Lower lobe of right lung (tissue), 2 donors: ENCODE measurements around the gene SYT17. TPM values are rescaled to one million over a fixed set of nuclear protein-coding genes. Genes with fewer than 3 reads are reported as not detected.

Experiments
- ATAC-seq, 2 donors: fragments of 200-7000 bp; cut with Tn5 transposase; one replicate each; pipeline ENCODE4 v1.9.1; 2020 to 2022; ENCODE audit warnings: mild to moderate bottlenecking in 2 of 2, moderate library complexity in 2 of 2
- DNase-seq: peaks from one replicate; pipeline ENCODE4 v3.0.0-alpha.2; 2020
- H3K27ac ChIP-seq: fragments of 200-600 bp; one replicate; pipeline ENCODE4 v1.8.0; 2022
- H3K27me3 ChIP-seq: fragments of 200-600 bp; one replicate; pipeline ENCODE4 v1.8.0; 2022; ENCODE audit warnings: low read depth
- H3K36me3 ChIP-seq: fragments of 200-600 bp; one replicate; pipeline ENCODE4 v1.8.0; 2022; ENCODE audit warnings: mild to moderate bottlenecking
- H3K4me1 ChIP-seq: fragments of 200-600 bp; one replicate; pipeline ENCODE4 v1.8.0; 2022
- H3K4me3 ChIP-seq: fragments of 200-600 bp; one replicate; pipeline ENCODE4 v1.8.0; 2022; ENCODE audit warnings: mild to moderate bottlenecking
- H3K9me3 ChIP-seq: fragments of 200-600 bp; one replicate; pipeline ENCODE4 v1.8.0; 2022
- CTCF ChIP-seq: fragments of 200-600 bp; IDR thresholded peaks from one replicate; pipeline ENCODE4 v1.8.0; 2022; ENCODE audit warnings: antibody characterized with exemption, mild to moderate bottlenecking
- intact Hi-C: fragments of 100-400 bp; cut with DNase I; formaldehyde crosslinking; loops from one replicate; pipeline ENCODE4 v1.11.0; 2022
- total RNA-seq: library from RNA; stranded (reverse); fragmentation: NEBNext Ultra II Directional; extraction: Animal tissue kit (Norgen Biotek cat#: 25700); gene quantifications from one replicate; pipeline ENCODE4 v1.2.1, GENCODE V29; 2021
- donor health status: DM: no; HTN: yes; CAD: no; lungs with severe emphysema.

SYT17 gene
- total RNA-seq, 1 donor from 2014 or later, result 11.8 TPM

- ATAC-seq (no peak), DNase-seq (no peak)
- no peaks in the 10 kb centered on the region for H3K27me3 ChIP-seq
- no peaks in the 10 kb centered on the region for H3K4me1 ChIP-seq
- intact Hi-C loops, result no loop called here
- TF ChIP-seq CTCF, result no peak
- no peaks in the 10 kb centered on the region for H3K36me3 ChIP-seq
- H3K9me3 ChIP-seq, result peaks cover 9% of the 10 kb centered on the region
- H3K27ac ChIP-seq, result no peak overlapping the region
- no peak overlapping the region for H3K4me3 ChIP-seq
Measured at GRCh38 chr16:19264123-19264673, 96.2 kb downstream of the SYT17 start.

DNA sequence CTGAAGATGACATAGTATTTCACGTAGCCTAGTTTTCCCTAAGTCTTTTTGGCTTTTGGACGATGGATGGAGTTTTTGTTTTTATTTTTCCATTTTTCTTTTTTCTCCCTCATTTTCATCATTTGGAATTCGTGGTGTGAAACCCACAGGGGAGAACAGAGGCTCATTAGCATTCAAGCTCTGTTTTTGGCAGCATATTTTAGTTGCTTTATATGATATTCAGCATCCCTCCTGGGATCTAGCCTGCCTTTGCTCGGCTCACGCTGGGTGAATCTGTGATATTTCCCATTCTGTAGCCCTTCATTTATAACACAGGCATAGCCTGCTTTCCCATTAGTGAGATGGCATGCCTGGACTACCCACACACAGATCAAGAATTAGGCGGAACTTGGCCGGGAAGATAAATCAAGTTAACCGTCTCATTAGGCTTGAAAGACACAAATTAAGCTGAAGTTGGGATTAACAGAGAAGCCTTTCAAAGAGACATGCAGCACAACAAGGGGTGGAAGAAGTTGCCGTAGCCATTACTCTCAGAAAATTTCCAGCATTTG lies 97.4 kb downstream of the SYT17 start:
- no peaks in the 10 kb centered on the region for H3K27me3 ChIP-seq
- no peak overlapping the region for H3K4me3 ChIP-seq
- TF ChIP-seq CTCF, result no peak
- intact Hi-C loops, result no loop called here
- no peak overlapping the region for H3K27ac ChIP-seq
- no peaks in the 10 kb centered on the region for H3K36me3 ChIP-seq
- ATAC-seq, result no peak
- DNase-seq, result no peak
- H3K4me1 ChIP-seq, result no peaks in the 10 kb centered on the region
- H3K9me3 ChIP-seq, result peaks cover 9% of the 10 kb centered on the region

DNA sequence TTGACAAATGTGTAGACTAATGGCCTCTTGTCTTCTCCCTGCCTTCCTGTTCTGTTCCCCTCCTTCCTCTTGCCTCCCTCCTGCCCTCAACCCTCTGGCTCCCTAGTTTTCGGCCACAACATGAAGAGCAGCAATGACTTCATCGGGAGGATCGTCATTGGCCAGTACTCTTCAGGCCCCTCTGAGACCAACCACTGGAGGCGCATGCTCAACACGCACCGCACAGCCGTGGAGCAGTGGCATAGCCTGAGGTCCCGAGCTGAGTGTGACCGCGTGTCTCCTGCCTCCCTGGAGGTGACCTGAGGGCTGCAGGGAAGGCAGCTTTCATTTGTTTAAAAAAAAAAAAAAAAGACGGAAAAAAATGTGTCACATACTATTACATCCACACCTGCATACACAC lies 98.7 kb downstream of the SYT17 start:
- H3K9me3 ChIP-seq, result peaks cover 9% of the 10 kb centered on the region
- ATAC-seq, result no peak
- H3K27me3 ChIP-seq, result no peaks in the 10 kb centered on the region
- no peaks in the 10 kb centered on the region for H3K36me3 ChIP-seq
- no peaks in the 10 kb centered on the region for H3K4me1 ChIP-seq
- intact Hi-C loops, result no loop called here
- DNase-seq, result no peak
- TF ChIP-seq CTCF, result no peak
- no peak overlapping the region for H3K27ac ChIP-seq
- H3K4me3 ChIP-seq, result no peak overlapping the region

DNA sequence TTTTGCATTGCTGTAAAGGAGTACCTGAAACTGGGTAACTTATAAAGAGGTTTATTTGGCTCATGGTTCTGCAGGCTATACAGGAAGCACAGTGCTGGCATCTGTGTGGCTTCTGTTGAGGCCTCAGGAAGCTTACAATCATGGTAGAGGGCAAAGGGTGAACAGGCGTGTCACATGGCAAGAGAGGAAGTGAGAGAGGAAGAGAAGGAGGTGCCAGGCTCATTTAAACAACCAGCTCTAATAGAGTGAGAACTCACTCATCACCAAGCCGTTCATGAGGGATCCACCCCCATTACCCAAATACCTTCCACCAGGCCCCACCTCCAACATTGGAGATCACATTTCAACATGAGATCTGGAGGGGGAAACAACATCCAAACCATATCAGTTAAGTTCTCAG lies 101.1 kb downstream of the SYT17 start:
- no peaks in the 10 kb centered on the region for H3K36me3 ChIP-seq
- intact Hi-C loops, result no loop called here
- H3K27me3 ChIP-seq, result no peaks in the 10 kb centered on the region
- TF ChIP-seq CTCF, result no peak
- no peaks in the 10 kb centered on the region for H3K4me1 ChIP-seq
- no peak overlapping the region for H3K4me3 ChIP-seq
- no peak overlapping the region for H3K27ac ChIP-seq
- ATAC-seq (no peak), DNase-seq (no peak)
- peaks cover 9% of the 10 kb centered on the region for H3K9me3 ChIP-seq

DNA sequence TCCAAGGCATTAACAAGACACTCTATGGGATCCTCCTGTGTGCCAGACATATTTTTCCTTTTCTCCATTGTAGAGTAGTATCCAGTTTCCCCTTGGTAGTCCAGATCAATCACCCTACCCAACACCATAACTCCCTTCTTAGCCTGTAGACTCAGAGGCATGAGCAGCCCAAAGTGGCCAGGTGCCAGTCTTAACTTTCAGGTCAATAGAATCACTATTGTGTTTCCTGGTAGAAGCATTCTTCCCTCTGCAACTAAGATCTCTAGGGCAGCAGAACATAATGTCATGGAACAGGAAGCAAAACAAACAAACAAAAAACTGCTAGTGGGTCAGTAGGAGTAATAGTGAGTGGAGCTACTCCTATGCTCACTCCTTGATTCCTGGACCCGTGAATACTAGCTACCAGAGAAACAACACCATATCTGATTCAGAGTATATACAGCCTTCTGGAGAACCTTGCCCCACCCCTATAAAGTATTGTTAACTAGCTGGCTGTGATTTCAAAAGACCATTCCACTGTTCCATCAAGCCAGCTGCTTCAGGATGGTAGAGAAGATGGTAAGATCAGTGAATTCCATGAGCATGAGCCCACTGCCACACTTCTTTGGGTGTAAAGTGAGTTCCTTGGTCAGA lies 106.2 kb downstream of the SYT17 start:
- no peak for ATAC-seq
- intact Hi-C loops, result no loop called here
- Histone ChIP-seq H3K4me3 (no peak overlapping the region), H3K36me3 (no peaks in the 10 kb centered on the region), H3K27me3 (no peaks in the 10 kb centered on the region), H3K4me1 (no peaks in the 10 kb centered on the region), H3K27ac (no peak overlapping the region), H3K9me3 (no peaks in the 10 kb centered on the region)
- DNase-seq, result no peak
- TF ChIP-seq CTCF, result no peak
